Neural progenitor cell (in vitro differentiated cells): Measurements from ENCODE around the gene IYD.

Experiments used
- EZH2phosphoT487 ChIP-seq: fragments of 200-600 bp; sonication (generic); IDR thresholded peaks from 2 replicates; pipeline ENCODE4 v1.6.1; 2017; ENCODE audit warnings: antibody characterized with exemption
- TF ChIP-seq, protein P1 (sequence below): fragments of 200-600 bp; sonication (generic); IDR thresholded peaks from 2 replicates; pipeline ENCODE4 v1.5.1; 2017; ENCODE audit warnings: antibody characterized with exemption, mild to moderate bottlenecking

DNA sequence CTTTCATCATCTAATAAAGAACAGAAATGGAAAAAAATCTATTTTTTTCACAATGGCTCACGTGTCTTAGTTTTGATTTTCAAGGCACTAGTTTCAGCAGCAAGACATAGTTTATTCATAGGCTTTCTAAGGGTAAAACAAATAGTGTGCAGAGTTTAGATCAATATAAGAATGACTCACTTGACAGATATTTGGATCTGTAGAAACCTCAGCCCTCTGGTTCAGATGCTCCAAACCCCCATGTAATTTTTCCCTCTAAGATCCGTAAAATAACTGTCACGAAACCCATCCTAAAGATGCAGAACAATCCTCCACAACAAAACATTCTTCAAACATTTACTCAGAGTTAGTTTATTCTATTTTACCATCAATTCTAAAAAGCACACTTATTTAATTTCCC lies 43.4 kb downstream of the IYD start:
- TF ChIP-seq, protein P1, sequence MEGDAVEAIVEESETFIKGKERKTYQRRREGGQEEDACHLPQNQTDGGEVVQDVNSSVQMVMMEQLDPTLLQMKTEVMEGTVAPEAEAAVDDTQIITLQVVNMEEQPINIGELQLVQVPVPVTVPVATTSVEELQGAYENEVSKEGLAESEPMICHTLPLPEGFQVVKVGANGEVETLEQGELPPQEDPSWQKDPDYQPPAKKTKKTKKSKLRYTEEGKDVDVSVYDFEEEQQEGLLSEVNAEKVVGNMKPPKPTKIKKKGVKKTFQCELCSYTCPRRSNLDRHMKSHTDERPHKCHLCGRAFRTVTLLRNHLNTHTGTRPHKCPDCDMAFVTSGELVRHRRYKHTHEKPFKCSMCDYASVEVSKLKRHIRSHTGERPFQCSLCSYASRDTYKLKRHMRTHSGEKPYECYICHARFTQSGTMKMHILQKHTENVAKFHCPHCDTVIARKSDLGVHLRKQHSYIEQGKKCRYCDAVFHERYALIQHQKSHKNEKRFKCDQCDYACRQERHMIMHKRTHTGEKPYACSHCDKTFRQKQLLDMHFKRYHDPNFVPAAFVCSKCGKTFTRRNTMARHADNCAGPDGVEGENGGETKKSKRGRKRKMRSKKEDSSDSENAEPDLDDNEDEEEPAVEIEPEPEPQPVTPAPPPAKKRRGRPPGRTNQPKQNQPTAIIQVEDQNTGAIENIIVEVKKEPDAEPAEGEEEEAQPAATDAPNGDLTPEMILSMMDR, result no peak
- TF ChIP-seq EZH2phosphoT487, result no peak
